Measurements from ENCODE around the gene ZNF500.
"Not testable (repeated sequence)": the region's sequence is repeated elsewhere in the genome, so short reads cannot be mapped to it uniquely, and the experiment has no call there.

The ZNF500 gene

GRCh38 chr16:4746991-4747574 lies 19.9 kb downstream of the ZNF500 start:
- Mint-ChIP-seq H3K27me3 (no peaks in the 10 kb centered on the region), H3K27ac (peak overlapping the region; percentile 78), H3K9me3 (ENCODE audit: low read depth) (no peaks in the 10 kb centered on the region), H3K4me1 (ENCODE audit: low read depth) (peaks cover 40% of the 10 kb centered on the region), H3K36me3 (no peaks in the 10 kb centered on the region), H3K4me3 (no peak overlapping the region)

GRCh38 chr16:4746215-4746614 lies 20.7 kb downstream of the ZNF500 start:
- no peaks in the 10 kb centered on the region for H3K9me3 Mint-ChIP-seq (ENCODE audit: low read depth)
- peak overlapping the region; percentile 69 for H3K27ac Mint-ChIP-seq
- H3K4me3 Mint-ChIP-seq, result no peak overlapping the region
- H3K4me1 Mint-ChIP-seq (ENCODE audit: low read depth), result peaks cover 40% of the 10 kb centered on the region
- H3K27me3 Mint-ChIP-seq, result no peaks in the 10 kb centered on the region
- no peaks in the 10 kb centered on the region for H3K36me3 Mint-ChIP-seq

GRCh38 chr16:4745274-4745569 lies 21.7 kb downstream of the ZNF500 start:
- H3K4me1 Mint-ChIP-seq (ENCODE audit: low read depth), result peaks cover 40% of the 10 kb centered on the region
- no peaks in the 10 kb centered on the region for H3K36me3 Mint-ChIP-seq
- H3K27ac Mint-ChIP-seq, result no peak overlapping the region
- H3K4me3 Mint-ChIP-seq, result no peak overlapping the region
- no peaks in the 10 kb centered on the region for H3K27me3 Mint-ChIP-seq
- no peaks in the 10 kb centered on the region for H3K9me3 Mint-ChIP-seq (ENCODE audit: low read depth)

- no peak overlapping the region for H3K4me3 Mint-ChIP-seq
Observed at GRCh38 chr16:4744555-4745273, 22.2 kb downstream of the ZNF500 start.

GRCh38 chr16:4743226-4743878 lies 23.6 kb downstream of the ZNF500 start:
- Mint-ChIP-seq H3K9me3 (ENCODE audit: low read depth) (no peaks in the 10 kb centered on the region), H3K4me3 (peak overlapping the region; percentile 73), H3K4me1 (ENCODE audit: low read depth) (peaks cover 32% of the 10 kb centered on the region), H3K27ac (no peak overlapping the region), H3K36me3 (no peaks in the 10 kb centered on the region), H3K27me3 (no peaks in the 10 kb centered on the region)

More at GRCh38 chr16:4744555-4745273, 22.2 kb downstream of the ZNF500 start:
- Mint-ChIP-seq H3K4me1 (ENCODE audit: low read depth) (peaks cover 40% of the 10 kb centered on the region), H3K27ac (no peak overlapping the region), H3K9me3 (ENCODE audit: low read depth) (no peaks in the 10 kb centered on the region), H3K36me3 (no peaks in the 10 kb centered on the region), H3K27me3 (no peaks in the 10 kb centered on the region)

GRCh38 chr16:4738370-4738769 lies 28.6 kb downstream of the ZNF500 start:
- not testable (repeated sequence) for H3K27ac Mint-ChIP-seq; H3K9me3 Mint-ChIP-seq (ENCODE audit: low read depth); H3K36me3 Mint-ChIP-seq; H3K27me3 Mint-ChIP-seq; H3K4me3 Mint-ChIP-seq
- peaks cover 17% of the 10 kb centered on the region for H3K4me1 Mint-ChIP-seq (ENCODE audit: low read depth)

GRCh38 chr16:4737545-4737944 lies 29.4 kb downstream of the ZNF500 start:
- H3K4me1 Mint-ChIP-seq (ENCODE audit: low read depth), result peaks cover 16% of the 10 kb centered on the region
- H3K4me3 Mint-ChIP-seq, result no peak overlapping the region
- no peaks in the 10 kb centered on the region for H3K27me3 Mint-ChIP-seq
- no peak overlapping the region for H3K27ac Mint-ChIP-seq
- H3K9me3 Mint-ChIP-seq (ENCODE audit: low read depth), result no peaks in the 10 kb centered on the region
- H3K36me3 Mint-ChIP-seq, result no peaks in the 10 kb centered on the region

- Mint-ChIP-seq H3K4me3 (peak overlapping the region; percentile 23), H3K27ac (no peak overlapping the region), H3K36me3 (no peaks in the 10 kb centered on the region), H3K27me3 (no peaks in the 10 kb centered on the region), H3K9me3 (ENCODE audit: low read depth) (no peaks in the 10 kb centered on the region), H3K4me1 (ENCODE audit: low read depth) (peaks cover 16% of the 10 kb centered on the region)
Observed at GRCh38 chr16:4736546-4736945, 30.4 kb downstream of the ZNF500 start.

GRCh38 chr16:4734730-4735535 lies 32.0 kb downstream of the ZNF500 start:
- Mint-ChIP-seq H3K27ac (peak overlapping the region; percentile 89), H3K4me3 (peak overlapping the region; percentile 92)

GRCh38 chr16:4734063-4734729 lies 32.8 kb downstream of the ZNF500 start, which contains the start of the genes ANKS3 and DNAAF8:
Gene ANKS3, minus strand, starts transcription at chr16:4734271. Its CDS starts 4,122 bp downstream, at chr16:4730149.
Gene DNAAF8, plus strand, starts transcription at chr16:4734537. Its CDS starts 1,978 bp downstream, at chr16:4736515.
- H3K36me3 Mint-ChIP-seq, result peaks cover 9% of the 10 kb centered on the region
- no peaks in the 10 kb centered on the region for H3K27me3 Mint-ChIP-seq

More at GRCh38 chr16:4734730-4735535, 32.0 kb downstream of the ZNF500 start:
- Mint-ChIP-seq H3K4me1 (ENCODE audit: low read depth) (peaks cover 18% of the 10 kb centered on the region), H3K36me3 (peaks cover 5% of the 10 kb centered on the region), H3K27me3 (no peaks in the 10 kb centered on the region), H3K9me3 (ENCODE audit: low read depth) (no peaks in the 10 kb centered on the region)

GRCh38 chr16:4733747-4734062 lies 33.3 kb downstream of the ZNF500 start:
- H3K36me3 Mint-ChIP-seq, result peaks cover 9% of the 10 kb centered on the region
- no peaks in the 10 kb centered on the region for H3K27me3 Mint-ChIP-seq
- no peaks in the 10 kb centered on the region for H3K9me3 Mint-ChIP-seq (ENCODE audit: low read depth)
- peak overlapping the region; percentile 76 for H3K27ac Mint-ChIP-seq
- peak overlapping the region; percentile 92 for H3K4me3 Mint-ChIP-seq
- peaks cover 18% of the 10 kb centered on the region for H3K4me1 Mint-ChIP-seq (ENCODE audit: low read depth)

More at GRCh38 chr16:4734063-4734729, 32.8 kb downstream of the ZNF500 start, which contains the start of the genes ANKS3 and DNAAF8:
- Mint-ChIP-seq H3K27ac (peak within 1 kb of the TSS; percentile 89), H3K4me3 (peak within 1 kb of the TSS; percentile 92), H3K4me1 (ENCODE audit: low read depth) (peaks cover 18% of the 10 kb centered on the region), H3K9me3 (ENCODE audit: low read depth) (no peaks in the 10 kb centered on the region)

- H3K36me3 Mint-ChIP-seq, result peaks cover 9% of the 10 kb centered on the region
- no peaks in the 10 kb centered on the region for H3K27me3 Mint-ChIP-seq
- H3K4me3 Mint-ChIP-seq, result peak overlapping the region; percentile 92
- H3K9me3 Mint-ChIP-seq (ENCODE audit: low read depth), result no peaks in the 10 kb centered on the region
- H3K27ac Mint-ChIP-seq, result peak overlapping the region; percentile 76
- H3K4me1 Mint-ChIP-seq (ENCODE audit: low read depth), result peaks cover 18% of the 10 kb centered on the region
Observed at GRCh38 chr16:4733211-4733742, 33.7 kb downstream of the ZNF500 start.

- no peak overlapping the region for H3K27ac Mint-ChIP-seq
- peaks cover 12% of the 10 kb centered on the region for H3K36me3 Mint-ChIP-seq
- H3K9me3 Mint-ChIP-seq (ENCODE audit: low read depth), result no peaks in the 10 kb centered on the region
- H3K4me3 Mint-ChIP-seq, result no peak overlapping the region
- H3K4me1 Mint-ChIP-seq (ENCODE audit: low read depth), result peaks cover 12% of the 10 kb centered on the region
- no peaks in the 10 kb centered on the region for H3K27me3 Mint-ChIP-seq
Observed at GRCh38 chr16:4729876-4730275, 37.1 kb downstream of the ZNF500 start.

- Mint-ChIP-seq H3K4me3 (no peak overlapping the region), H3K27me3 (no peaks in the 10 kb centered on the region), H3K27ac (no peak overlapping the region)
Observed at GRCh38 chr16:4728676-4729075, 38.3 kb downstream of the ZNF500 start.

More at GRCh38 chr16:4728676-4729075, 38.3 kb downstream of the ZNF500 start:
- Mint-ChIP-seq H3K9me3 (ENCODE audit: low read depth) (no peaks in the 10 kb centered on the region), H3K4me1 (ENCODE audit: low read depth) (peaks cover 10% of the 10 kb centered on the region), H3K36me3 (peaks cover 12% of the 10 kb centered on the region)

All from activated naive CD8-positive, alpha-beta T cell (primary cell).